Breast epithelium (tissue), 4 donors: ENCODE results near the gene ITGB7. TPM values are rescaled to one million over a fixed set of nuclear protein-coding genes. Genes with fewer than 3 reads are reported as not detected.

ENCODE experiments used
- DNase-seq, 2 donors: peaks; one replicate each; pipeline ENCODE4 v3.0.0-alpha.2; 2019; ENCODE audit warnings: low spot score in 2 of 2
- H3K27ac ChIP-seq, 2 donors: fragments of 200-600 bp; sonication (generic) in 1 of 2; one replicate each; pipeline ENCODE4 v1.5.1; 2016 to 2019; ENCODE audit warnings: mild to moderate bottlenecking in 1 of 2
- H3K27me3 ChIP-seq, 2 donors: fragments of 200-600 bp; sonication (generic) in 1 of 2; one replicate each; pipeline versions ENCODE4 v1.5.1 to v1.6.0; 2017 to 2019; ENCODE audit warnings: control low read depth in 1 of 2, mild to moderate bottlenecking in 1 of 2
- H3K36me3 ChIP-seq: fragments of 200-600 bp; one replicate; pipeline ENCODE4 v1.5.1; 2019
- H3K4me1 ChIP-seq, 2 donors: fragments of 200-600 bp; sonication (generic); one replicate each; pipeline ENCODE4 v1.5.1; 2016 to 2019; ENCODE audit warnings: control low read depth in 1 of 2
- H3K4me3 ChIP-seq, 3 donors: fragments of 200-600 bp; sonication (generic); 1 replicate in 2 of 3; 2 replicates in 1 of 3; pipeline ENCODE4 v1.5.1; 2016 to 2019; ENCODE audit warnings: mild to moderate bottlenecking in 3 of 3, moderate library complexity in 2 of 3
- H3K9me3 ChIP-seq, 2 donors: fragments of 200-600 bp; sonication (generic) in 1 of 2; one replicate each; pipeline ENCODE4 v1.5.1; 2016 to 2019; ENCODE audit warnings: control low read depth in 1 of 2
- POLR2A ChIP-seq: fragments of 450-650 bp; IDR thresholded peaks from one replicate; pipeline ENCODE4 v1.6.1; 2016; ENCODE audit warnings: antibody characterized with exemption, mild to moderate bottlenecking, moderate library complexity
- POLR2AphosphoS5 ChIP-seq, 3 donors: sonication (generic); formaldehyde crosslinking; IDR thresholded peaks; one replicate each; pipeline ENCODE4 v1.6.1; 2017; ENCODE audit warnings: antibody characterized with exemption in 3 of 3
- intact Hi-C: fragments of 100-400 bp; cut with DNase I; formaldehyde crosslinking; loops from one replicate; pipeline ENCODE4 v1.15.1; 2023; ENCODE audit warnings: low total_unique reads
- total RNA-seq, 3 donors: library from RNA; depleted of rRNA; stranded (reverse); fragments of >200 nt; gene quantifications; one replicate each; pipeline ENCODE4 v1.1.0, GENCODE V29; 2016
- TF ChIP-seq, protein P1 (sequence below), 3 donors: fragments of 450-650 bp; IDR thresholded peaks; one replicate each; pipeline ENCODE4 v1.5.1; 2016 to 2017; ENCODE audit warnings: antibody characterized with exemption in 3 of 3, mild to moderate bottlenecking in 3 of 3, moderate library complexity in 3 of 3

ITGB7 gene
- total RNA-seq, 3 donors from 2014 or later: 1.1 to 2.9 (median 2.9) TPM

DNA sequence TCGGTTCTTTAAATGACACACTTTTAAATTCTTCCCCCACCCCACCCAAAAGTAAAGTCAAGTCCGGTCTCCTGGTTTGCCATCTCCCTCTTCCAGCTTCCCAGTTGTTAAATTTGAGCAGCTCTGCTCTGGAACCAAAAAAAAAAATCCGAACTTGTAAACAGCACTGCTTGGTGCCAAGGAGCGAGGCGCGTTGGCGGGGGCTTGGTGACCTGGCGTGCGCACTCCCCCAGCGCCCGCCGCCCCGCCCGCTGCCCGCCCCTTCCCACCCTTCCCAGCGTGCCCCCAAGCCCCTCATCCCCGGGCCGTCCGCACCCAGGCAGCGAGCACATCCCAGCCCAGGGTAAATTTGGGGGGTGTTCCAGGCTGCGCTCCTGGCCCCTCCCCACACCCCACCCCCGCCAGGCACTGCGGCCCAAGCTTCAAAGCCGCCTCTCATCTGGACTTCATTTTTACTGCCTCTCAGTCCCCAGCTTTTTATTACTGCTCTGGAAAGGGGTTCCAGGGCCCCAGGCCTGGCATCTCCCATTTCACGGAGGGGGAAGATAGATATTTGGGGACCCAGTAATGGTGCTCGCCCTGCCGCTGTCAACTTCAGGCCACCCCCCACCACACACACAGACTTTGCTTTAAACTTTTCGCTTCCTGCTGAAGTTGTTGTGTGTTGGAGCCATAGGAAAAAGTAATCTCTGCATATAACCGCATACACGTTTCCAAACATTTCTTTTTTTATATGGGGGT, 11.7 kb upstream of the ITGB7 start:
- peak overlapping the region; percentile 81 to 100 for H3K27ac ChIP-seq
- TF ChIP-seq POLR2A (no peak), POLR2AphosphoS5 (IDR thresholded peaks at IDR 0.05) (no peak)
- H3K27me3 ChIP-seq: no peaks in the 10 kb centered on the region
- no peaks in the 10 kb centered on the region for H3K9me3 ChIP-seq
- H3K4me3 ChIP-seq: peak overlapping the region; percentile 58 to 77 (median 77)
- no peak for DNase-seq
- H3K4me1 ChIP-seq: peaks cover 29 to 46% of the 10 kb centered on the region in 2 donors
- no peaks in the 10 kb centered on the region for H3K36me3 ChIP-seq
- intact Hi-C loops: loop anchor here (5.0 kb wide), 1 partner anchor 34 kb away; a partner anchor contains a TSS

DNA sequence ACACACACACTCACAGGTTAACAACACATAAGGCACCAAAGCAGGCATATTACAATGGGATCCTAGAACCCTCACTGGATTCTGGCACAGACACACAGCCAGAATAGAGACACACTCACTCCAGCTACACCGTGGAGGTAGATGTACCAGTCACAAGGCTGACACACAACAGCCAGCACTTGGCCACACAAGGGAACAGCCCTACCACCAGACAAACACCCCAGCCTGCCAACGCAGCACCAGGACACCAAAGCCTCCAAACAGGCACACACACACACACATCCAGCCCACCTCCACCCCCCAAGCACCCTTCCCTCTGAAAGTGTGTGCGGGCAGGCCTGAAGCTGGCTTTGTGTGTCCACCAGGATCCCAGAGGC, 10.9 kb upstream of the ITGB7 start:
- Histone ChIP-seq H3K36me3 (no peaks in the 10 kb centered on the region), H3K4me3 (peak overlapping the region; percentile 58 to 77 (median 77)), H3K27me3 (no peaks in the 10 kb centered on the region), H3K27ac (peak overlapping the region; percentile 81 to 100), H3K4me1 (peaks cover 27 to 40% of the 10 kb centered on the region in 2 donors), H3K9me3 (no peaks in the 10 kb centered on the region)
- no peak for DNase-seq
- intact Hi-C loops: loop anchor here (5.0 kb wide), 1 partner anchor 34 kb away; a partner anchor contains a TSS
- TF ChIP-seq POLR2A (no peak), POLR2AphosphoS5 (IDR thresholded peaks at IDR 0.05) (no peak)
- TF ChIP-seq, protein P1, sequence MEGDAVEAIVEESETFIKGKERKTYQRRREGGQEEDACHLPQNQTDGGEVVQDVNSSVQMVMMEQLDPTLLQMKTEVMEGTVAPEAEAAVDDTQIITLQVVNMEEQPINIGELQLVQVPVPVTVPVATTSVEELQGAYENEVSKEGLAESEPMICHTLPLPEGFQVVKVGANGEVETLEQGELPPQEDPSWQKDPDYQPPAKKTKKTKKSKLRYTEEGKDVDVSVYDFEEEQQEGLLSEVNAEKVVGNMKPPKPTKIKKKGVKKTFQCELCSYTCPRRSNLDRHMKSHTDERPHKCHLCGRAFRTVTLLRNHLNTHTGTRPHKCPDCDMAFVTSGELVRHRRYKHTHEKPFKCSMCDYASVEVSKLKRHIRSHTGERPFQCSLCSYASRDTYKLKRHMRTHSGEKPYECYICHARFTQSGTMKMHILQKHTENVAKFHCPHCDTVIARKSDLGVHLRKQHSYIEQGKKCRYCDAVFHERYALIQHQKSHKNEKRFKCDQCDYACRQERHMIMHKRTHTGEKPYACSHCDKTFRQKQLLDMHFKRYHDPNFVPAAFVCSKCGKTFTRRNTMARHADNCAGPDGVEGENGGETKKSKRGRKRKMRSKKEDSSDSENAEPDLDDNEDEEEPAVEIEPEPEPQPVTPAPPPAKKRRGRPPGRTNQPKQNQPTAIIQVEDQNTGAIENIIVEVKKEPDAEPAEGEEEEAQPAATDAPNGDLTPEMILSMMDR (IDR thresholded peaks at IDR 0.05): no peak

DNA sequence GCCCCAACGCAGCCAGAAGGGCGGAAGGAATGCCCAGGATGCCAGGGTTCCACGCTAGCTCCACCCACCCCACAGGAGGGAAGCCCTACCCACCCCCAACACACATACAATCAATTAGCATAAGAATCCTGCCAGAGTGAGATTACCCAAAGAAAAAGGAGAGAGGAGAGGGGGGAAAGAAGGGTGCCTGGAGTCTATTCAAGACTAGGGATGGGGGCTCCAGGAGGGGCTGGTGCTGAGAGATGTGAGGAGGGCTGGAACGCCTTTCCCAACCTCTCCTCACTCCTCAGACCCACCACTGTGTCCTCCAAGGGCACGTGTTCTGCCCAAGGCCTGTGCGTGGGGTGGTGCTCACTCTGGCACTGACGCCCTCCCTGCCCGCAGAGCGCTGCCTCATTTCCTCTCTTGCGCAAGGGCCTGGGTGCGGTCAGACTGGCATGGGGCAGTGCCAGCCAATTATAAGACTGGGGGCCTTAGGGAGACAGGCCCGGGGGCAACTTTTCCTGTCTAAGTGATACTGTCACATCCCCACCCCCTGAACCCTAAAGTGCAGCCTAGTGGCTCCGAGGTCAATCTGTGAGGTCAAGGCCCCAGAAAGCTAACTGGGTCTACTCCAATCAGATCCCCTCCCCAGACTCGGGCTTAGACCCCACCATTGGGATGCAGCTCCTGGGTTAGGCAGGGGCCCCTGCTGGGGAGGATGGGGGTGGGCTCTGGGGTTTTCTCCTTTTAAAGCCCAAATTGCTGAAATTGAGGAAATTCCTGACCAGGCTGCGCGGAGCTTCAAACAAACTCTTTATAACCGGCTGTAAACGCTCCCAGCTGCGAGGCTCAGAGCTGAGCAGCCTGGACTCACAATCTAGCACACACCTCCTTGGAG, 10.2 kb upstream of the ITGB7 start:
- H3K27me3 ChIP-seq: no peaks in the 10 kb centered on the region
- peak overlapping the region; percentile 58 to 77 (median 77) for H3K4me3 ChIP-seq
- H3K27ac ChIP-seq: peak overlapping the region; percentile 81 to 100
- peaks cover 22 to 34% of the 10 kb centered on the region in 2 donors for H3K4me1 ChIP-seq
- no peaks in the 10 kb centered on the region for H3K9me3 ChIP-seq
- intact Hi-C loops: loop anchor here (5.0 kb wide), 1 partner anchor 35 kb away; a partner anchor contains a TSS
- DNase-seq: peak in 1 of 2 donors; percentile 48
- peak in 1 of 3 donors; percentile 51 for TF ChIP-seq POLR2AphosphoS5 (IDR thresholded peaks at IDR 0.05)
- no peak for TF ChIP-seq POLR2A
- H3K36me3 ChIP-seq: no peaks in the 10 kb centered on the region

DNA sequence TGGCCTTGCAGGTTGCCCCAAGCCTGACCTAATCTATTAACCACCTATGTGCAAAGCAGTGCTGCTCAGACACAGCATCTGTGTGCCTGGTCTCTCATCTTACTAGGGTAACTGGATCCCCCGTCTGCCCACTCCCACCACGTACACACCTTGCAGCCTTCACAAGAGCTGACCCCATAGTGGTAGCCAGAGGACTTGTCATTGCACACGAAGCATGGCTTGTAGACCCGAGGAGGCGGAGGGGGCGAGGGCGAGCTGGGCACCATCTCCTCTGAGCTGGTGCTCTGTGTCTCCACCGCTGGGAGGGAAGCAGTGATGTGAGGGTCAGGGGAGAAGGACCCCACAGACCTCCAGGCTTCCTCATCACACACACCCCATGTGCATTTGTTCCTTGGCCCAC, 8.4 kb upstream of the ITGB7 start:
- no peak for DNase-seq
- peak overlapping the region; percentile 81 to 100 for H3K27ac ChIP-seq
- H3K36me3 ChIP-seq: peaks cover 12% of the 10 kb centered on the region
- H3K9me3 ChIP-seq: no peaks in the 10 kb centered on the region
- TF ChIP-seq, protein P1 (IDR thresholded peaks at IDR 0.05): no peak
- no peak for TF ChIP-seq POLR2AphosphoS5 (IDR thresholded peaks at IDR 0.05)
- no peak for TF ChIP-seq POLR2A
- no peaks in the 10 kb centered on the region for H3K27me3 ChIP-seq
- peaks cover 21 to 30% of the 10 kb centered on the region in 2 donors for H3K4me1 ChIP-seq
- intact Hi-C loops: loop anchor here (5.0 kb wide), 1 partner anchor 37 kb away; a partner anchor contains a TSS
- H3K4me3 ChIP-seq: no peak overlapping the region

DNA sequence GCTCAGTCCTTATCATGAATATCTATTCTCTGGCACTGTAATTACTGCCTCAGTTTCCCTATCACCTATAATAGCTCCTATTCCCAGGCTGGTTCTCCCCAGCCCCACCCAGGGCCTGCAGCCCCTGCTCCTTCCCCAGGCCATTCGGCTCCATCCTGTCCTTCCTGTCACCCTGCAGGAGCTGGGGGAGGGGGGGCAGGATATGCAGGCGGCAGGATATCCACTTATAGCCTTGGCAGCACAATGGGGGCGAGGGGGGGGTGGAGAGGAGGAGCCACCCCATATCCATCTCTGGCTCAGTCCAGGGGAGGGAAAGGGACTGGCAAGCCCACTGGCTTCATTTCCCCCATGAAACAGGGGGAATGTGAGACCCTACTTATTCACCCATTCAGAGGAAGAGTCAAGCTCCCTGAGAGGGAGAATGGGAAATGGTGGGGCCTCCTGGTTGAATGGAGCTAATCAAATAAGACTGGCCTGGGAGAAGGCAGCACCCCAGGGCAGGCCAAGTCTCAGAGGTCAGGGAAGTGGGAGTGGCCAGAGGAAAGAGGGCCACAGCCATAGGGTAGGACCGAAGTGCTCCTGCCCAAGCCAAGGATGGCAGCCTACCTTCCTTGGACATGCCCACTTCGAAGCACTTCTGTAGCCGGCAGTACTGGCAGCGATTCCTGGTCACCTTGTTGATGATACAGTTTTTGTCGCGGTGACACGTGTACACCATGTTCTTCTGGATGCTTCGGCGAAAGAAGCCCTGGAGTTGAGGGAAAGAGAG, 7.8 kb upstream of the ITGB7 start:
- Histone ChIP-seq H3K4me3 (no peak overlapping the region), H3K9me3 (no peaks in the 10 kb centered on the region), H3K27me3 (no peaks in the 10 kb centered on the region), H3K27ac (peak overlapping the region; percentile 81 to 100), H3K36me3 (peaks cover 12% of the 10 kb centered on the region), H3K4me1 (peaks cover 21 to 30% of the 10 kb centered on the region in 2 donors)
- intact Hi-C loops: loop anchor here (5.0 kb wide), 2 partner anchors 37 to 58 kb away; a partner anchor contains a TSS
- DNase-seq: no peak
- TF ChIP-seq POLR2AphosphoS5 (IDR thresholded peaks at IDR 0.05): no peak
- TF ChIP-seq POLR2A: no peak
- TF ChIP-seq, protein P1 (IDR thresholded peaks at IDR 0.05): no peak
